Liver (tissue), 9 donors: ENCODE results near the gene STAG3. TPM values are rescaled to one million over a fixed set of nuclear protein-coding genes. Genes with fewer than 3 reads are reported as not detected.

Source experiments
- DNase-seq: peaks from one replicate; pipeline ENCODE4 v3.0.0-alpha.2; 2017; ENCODE audit warnings: low spot score
- H3K27ac ChIP-seq, 2 donors: one replicate each; pipeline ENCODE4 v1.7.0; 2013; ENCODE audit warnings: inconsistent platforms in 2 of 2, low read length in 2 of 2, control low read depth in 1 of 2, low read depth in 1 of 2, mild to moderate bottlenecking in 1 of 2
- H3K27me3 ChIP-seq, 4 donors: one replicate each; pipeline versions ENCODE4 v1.6.1 to v1.7.0; 2013; ENCODE audit warnings: low read length in 3 of 4, inconsistent platforms in 1 of 4, mild to moderate bottlenecking in 1 of 4, moderate library complexity in 1 of 4; ENCODE audit not compliant: control insufficient read depth in 4 of 4, insufficient read depth in 4 of 4
- H3K36me3 ChIP-seq, 4 donors: one replicate each; pipeline versions ENCODE4 v1.6.1 to v1.7.0; 2013; ENCODE audit warnings: low read length in 3 of 4, mild to moderate bottlenecking in 3 of 4, low read depth in 1 of 4, moderate library complexity in 1 of 4; ENCODE audit not compliant: control insufficient read depth in 4 of 4, insufficient read depth in 3 of 4
- H3K4me1 ChIP-seq, 4 donors: one replicate each; pipeline versions ENCODE4 v1.6.1 to v1.7.0; 2013; ENCODE audit warnings: low read length in 3 of 4, mild to moderate bottlenecking in 3 of 4, moderate library complexity in 1 of 4; ENCODE audit not compliant: control insufficient read depth in 4 of 4, insufficient read depth in 4 of 4
- H3K4me3 ChIP-seq, 3 donors: one replicate each; pipeline versions ENCODE4 v1.6.1 to v1.7.0; 2013; ENCODE audit warnings: low read length in 3 of 3, control low read depth in 1 of 3, low read depth in 1 of 3, mild to moderate bottlenecking in 1 of 3
- H3K9ac ChIP-seq, 2 donors: one replicate each; pipeline ENCODE4 v1.7.0; 2013; ENCODE audit warnings: low read length in 2 of 2, mild to moderate bottlenecking in 2 of 2, moderate library complexity in 2 of 2, control low read depth in 1 of 2, low read depth in 1 of 2
- H3K9me3 ChIP-seq, 4 donors: one replicate each; pipeline versions ENCODE4 v1.6.1 to v1.7.0; 2013; ENCODE audit warnings: low read length in 3 of 4; ENCODE audit not compliant: control insufficient read depth in 4 of 4
- ATF3 ChIP-seq: IDR thresholded peaks from 2 replicates; pipeline ENCODE4 v1.6.1; 2016; ENCODE audit warnings: antibody characterized with exemption
- CTCF ChIP-seq: fragments of 150-350 bp; IDR thresholded peaks from 2 replicates; pipeline ENCODE4 v1.5.1; 2017; ENCODE audit warnings: improper control_type of control experiment, low read depth, low read length; ENCODE audit not compliant: missing input control
- EGR1 ChIP-seq, 2 donors: IDR thresholded peaks; 2 replicates each; pipeline ENCODE4 v1.6.1; 2016 to 2018; ENCODE audit warnings: antibody characterized with exemption in 2 of 2, low read depth in 2 of 2
- FOXA1 ChIP-seq: IDR thresholded peaks from 2 replicates; pipeline ENCODE4 v1.6.1; 2016; ENCODE audit warnings: antibody characterized with exemption
- GABPA ChIP-seq, 2 donors: IDR thresholded peaks in 1 of 2; conservative IDR thresholded peaks in 1 of 2; 2 replicates each; pipeline ENCODE4 v1.6.1; 2016; ENCODE audit warnings: antibody characterized with exemption in 2 of 2, mild to moderate bottlenecking in 1 of 2, moderate library complexity in 1 of 2
- HNF4G ChIP-seq: IDR thresholded peaks from 2 replicates; pipeline ENCODE4 v1.6.1; 2016; ENCODE audit warnings: antibody characterized with exemption
- JUND ChIP-seq, 2 donors: IDR thresholded peaks; 2 replicates each; pipeline ENCODE4 v1.6.1; 2016; ENCODE audit warnings: antibody characterized with exemption in 2 of 2
- MAX ChIP-seq: IDR thresholded peaks from 2 replicates; pipeline ENCODE4 v1.6.1; 2016; ENCODE audit warnings: antibody characterized with exemption
- NR2F2 ChIP-seq: IDR thresholded peaks from 2 replicates; pipeline ENCODE4 v1.6.1; 2016; ENCODE audit warnings: antibody characterized with exemption
- RAD21 ChIP-seq, 2 donors: IDR thresholded peaks; 2 replicates each; pipeline ENCODE4 v1.6.1; 2016; ENCODE audit warnings: antibody characterized with exemption in 2 of 2, mild to moderate bottlenecking in 2 of 2
- REST ChIP-seq: IDR thresholded peaks from 2 replicates; pipeline ENCODE4 v1.6.1; 2016; ENCODE audit warnings: antibody characterized with exemption, mild to moderate bottlenecking
- RXRA ChIP-seq, 2 donors: IDR thresholded peaks; 2 replicates each; pipeline ENCODE4 v1.6.1; 2017 to 2018; ENCODE audit warnings: antibody characterized with exemption in 2 of 2, mild to moderate bottlenecking in 1 of 2
- SP1 ChIP-seq: IDR thresholded peaks from 2 replicates; pipeline ENCODE4 v1.6.1; 2018; ENCODE audit warnings: antibody characterized with exemption, mild to moderate bottlenecking
- TAF1 ChIP-seq: conservative IDR thresholded peaks from 2 replicates; pipeline ENCODE4 v1.6.1; 2016; ENCODE audit warnings: antibody characterized with exemption, mild to moderate bottlenecking
- YY1 ChIP-seq: IDR thresholded peaks from 2 replicates; pipeline ENCODE4 v1.6.1; 2016; ENCODE audit warnings: antibody characterized with exemption, mild to moderate bottlenecking
- ZBTB33 ChIP-seq: IDR thresholded peaks from 2 replicates; pipeline ENCODE4 v1.6.1; 2016; ENCODE audit warnings: antibody characterized with exemption
- WGBS: extraction: QIAGEN DNeasy Blood & Tissue Kit; methylation state at CpG from one replicate; pipeline ENCODE4 v1.1.7; 2013; 5-methylcytosine and 5-hydroxymethylcytosine counted together
- polyA plus RNA-seq, 2 donors: library from polyadenylated mRNA; stranded (reverse) in 1 of 2; unstranded in 1 of 2; fragments of 200-250 nt in 1 of 2; fragments of >200 nt in 1 of 2; fragmentation: Nextera tagmentation in 1 of 2; extraction: Ambion mirVana in 1 of 2; gene quantifications; one replicate each; pipeline versions ENCODE4 v1.2.1 to v1.2.3, GENCODE V29; 2013 to 2015
- total RNA-seq, 2 donors: library from RNA; depleted of rRNA; stranded (reverse); fragments of >200 nt; gene quantifications; one replicate each; pipeline ENCODE4 v1.2.3, GENCODE V29; 2014
- donor health status: healthy.
- donor health status: healthy.
- donor health status: healthy.
- donor health status: healthy.
- donor health status: healthy.

Gene STAG3
- total and polyA plus RNA-seq, 4 donors: 0.28 to 7.0 (median 3.2) TPM

GRCh38 chr7:100170101-100170897 lies 7.4 kb upstream of the STAG3 start:
- Histone ChIP-seq H3K27ac (no peak overlapping the region), H3K4me3 (no peak overlapping the region), H3K36me3 (no peaks in the 10 kb centered on the region), H3K4me1 (peaks cover 0 to 11% (median 4%) of the 10 kb centered on the region in 4 donors), H3K9me3 (no peaks in the 10 kb centered on the region), H3K9ac (no peak overlapping the region), H3K27me3 (peaks cover 0 to 8% (median 2%) of the 10 kb centered on the region in 4 donors)
- DNase-seq: no peak
- 76% methylated on average over 11 of the region's 11 CpGs for WGBS
- TF ChIP-seq FOXA1 (no peak), CTCF (no peak), ZBTB33 (no peak), JUND (IDR thresholded peaks at IDR 0.05) (no peak), YY1 (no peak), ATF3 (no peak), HNF4G (no peak), TAF1 (no peak), GABPA (IDR thresholded peaks at IDR 0.05 in 1 of 2, conservative IDR thresholded peaks at IDR 0.05 in 1 of 2) (no peak), EGR1 (IDR thresholded peaks at IDR 0.05; ENCODE audit: low read depth in 2 of 2) (no peak), RAD21 (IDR thresholded peaks at IDR 0.05) (no peak), SP1 (no peak), NR2F2 (no peak), REST (no peak), RXRA (IDR thresholded peaks at IDR 0.05) (no peak), MAX (no peak)
